Measurements from ENCODE around the gene LRRC42.
"Not testable (repeated sequence)": the region's sequence is repeated elsewhere in the genome, so short reads cannot be mapped to it uniquely, and the experiment has no call there.

The LRRC42 gene

DNA sequence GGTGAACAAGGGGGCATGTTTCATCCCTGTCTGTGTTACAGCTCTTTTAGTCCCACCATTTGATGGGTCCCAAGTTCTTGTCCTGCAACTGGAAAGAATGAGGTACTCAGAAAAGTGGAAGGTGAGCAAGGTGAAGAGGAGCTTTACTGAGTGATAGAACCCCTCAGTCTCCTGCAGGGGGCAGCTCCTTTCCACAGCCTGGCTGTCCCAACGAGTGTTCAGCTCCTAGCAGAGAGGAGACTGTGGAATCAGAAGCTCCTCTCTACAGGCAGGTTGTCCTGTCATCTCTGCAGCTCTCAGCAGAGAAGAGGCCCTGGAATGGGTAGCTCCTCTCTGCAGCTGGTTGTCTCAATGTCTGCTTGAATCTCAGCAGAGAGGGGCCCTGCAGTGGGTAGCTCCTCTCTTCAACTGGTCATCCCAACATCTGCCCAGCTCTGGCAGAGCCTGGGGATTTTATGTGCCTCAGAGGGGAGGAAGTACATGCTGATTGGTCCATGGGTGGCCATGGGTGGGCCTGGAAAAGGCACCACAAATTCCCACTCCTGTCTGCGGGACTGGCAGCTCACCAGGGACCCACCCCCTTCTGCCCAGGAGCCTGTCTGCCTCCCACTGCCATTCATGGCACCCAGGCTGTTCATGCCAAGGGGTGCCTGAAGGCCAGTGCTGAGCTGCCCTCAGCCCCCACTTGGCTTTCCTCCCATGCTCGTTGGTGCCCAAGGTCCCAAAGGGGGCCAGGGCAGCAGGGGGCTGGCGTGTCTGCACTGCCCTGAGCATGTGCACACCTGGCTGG is 46.1 kb downstream of the LRRC42 start:
- TF ChIP-seq, protein P1, sequence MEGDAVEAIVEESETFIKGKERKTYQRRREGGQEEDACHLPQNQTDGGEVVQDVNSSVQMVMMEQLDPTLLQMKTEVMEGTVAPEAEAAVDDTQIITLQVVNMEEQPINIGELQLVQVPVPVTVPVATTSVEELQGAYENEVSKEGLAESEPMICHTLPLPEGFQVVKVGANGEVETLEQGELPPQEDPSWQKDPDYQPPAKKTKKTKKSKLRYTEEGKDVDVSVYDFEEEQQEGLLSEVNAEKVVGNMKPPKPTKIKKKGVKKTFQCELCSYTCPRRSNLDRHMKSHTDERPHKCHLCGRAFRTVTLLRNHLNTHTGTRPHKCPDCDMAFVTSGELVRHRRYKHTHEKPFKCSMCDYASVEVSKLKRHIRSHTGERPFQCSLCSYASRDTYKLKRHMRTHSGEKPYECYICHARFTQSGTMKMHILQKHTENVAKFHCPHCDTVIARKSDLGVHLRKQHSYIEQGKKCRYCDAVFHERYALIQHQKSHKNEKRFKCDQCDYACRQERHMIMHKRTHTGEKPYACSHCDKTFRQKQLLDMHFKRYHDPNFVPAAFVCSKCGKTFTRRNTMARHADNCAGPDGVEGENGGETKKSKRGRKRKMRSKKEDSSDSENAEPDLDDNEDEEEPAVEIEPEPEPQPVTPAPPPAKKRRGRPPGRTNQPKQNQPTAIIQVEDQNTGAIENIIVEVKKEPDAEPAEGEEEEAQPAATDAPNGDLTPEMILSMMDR (IDR thresholded peaks at IDR 0.05; ENCODE audit: unreplicated experiment in 3 of 3), result peak in 2 of 3 experiments; percentile 12 to 22
- no peaks in the 10 kb centered on the region for H3K4me1 Mint-ChIP-seq
- H3K27ac Mint-ChIP-seq, result no peak overlapping the region
- no peaks in the 10 kb centered on the region for H3K36me3 Mint-ChIP-seq (ENCODE audit: low read depth)
- H3K27me3 Mint-ChIP-seq (ENCODE audit: low read depth), result peaks cover 6% of the 10 kb centered on the region
- no peaks in the 10 kb centered on the region for H3K9me3 Mint-ChIP-seq
- H3K4me3 Mint-ChIP-seq, result no peak overlapping the region

DNA sequence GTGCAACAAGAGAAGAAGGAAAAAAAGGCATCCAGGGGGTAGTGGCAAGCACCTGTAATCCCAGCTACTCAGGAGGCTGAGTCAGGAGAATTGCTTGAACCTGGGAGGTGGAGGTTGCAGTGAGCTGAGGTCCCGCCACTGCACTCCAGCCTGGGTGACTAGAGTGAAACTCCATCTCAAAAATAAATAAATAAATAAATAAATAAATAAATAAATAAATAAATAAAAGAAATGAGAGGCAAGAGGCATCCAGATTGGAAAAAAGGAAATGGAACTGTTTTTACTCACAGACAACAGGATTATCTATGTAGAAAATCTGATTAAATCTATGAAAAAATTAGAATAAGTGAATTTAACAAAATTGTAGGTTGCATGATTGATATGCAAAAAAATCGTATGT is 48.4 kb downstream of the LRRC42 start:
- H3K27ac Mint-ChIP-seq; H3K4me1 Mint-ChIP-seq; H3K36me3 Mint-ChIP-seq (ENCODE audit: low read depth); H3K9me3 Mint-ChIP-seq; H3K27me3 Mint-ChIP-seq (ENCODE audit: low read depth); H3K4me3 Mint-ChIP-seq: not testable (repeated sequence)

DNA sequence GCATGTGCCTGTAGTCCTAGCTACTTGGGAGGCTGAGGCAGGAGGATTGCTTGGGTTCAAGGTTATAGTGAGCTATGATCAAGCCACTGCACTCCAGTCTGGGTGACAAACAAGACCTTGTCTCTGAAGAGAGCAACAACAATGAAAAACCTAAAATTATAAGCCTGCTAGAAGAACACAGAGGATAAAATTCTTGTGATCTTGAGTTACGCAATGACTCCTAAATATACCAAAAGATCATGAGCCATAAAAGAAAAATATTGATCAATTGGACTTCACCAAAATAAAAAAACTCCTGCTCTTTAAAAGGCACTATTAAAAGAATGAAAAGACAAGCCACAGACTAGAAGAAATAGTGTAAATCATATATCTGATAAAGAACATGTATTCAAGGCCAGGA is 49.5 kb downstream of the LRRC42 start:
- TF ChIP-seq, protein P1 (IDR thresholded peaks at IDR 0.05; ENCODE audit: unreplicated experiment in 3 of 3), result no peak
- Mint-ChIP-seq H3K4me3 (no peak overlapping the region), H3K36me3 (ENCODE audit: low read depth) (no peaks in the 10 kb centered on the region), H3K9me3 (no peaks in the 10 kb centered on the region), H3K4me1 (no peaks in the 10 kb centered on the region), H3K27me3 (ENCODE audit: low read depth) (no peaks in the 10 kb centered on the region), H3K27ac (no peak overlapping the region)

DNA sequence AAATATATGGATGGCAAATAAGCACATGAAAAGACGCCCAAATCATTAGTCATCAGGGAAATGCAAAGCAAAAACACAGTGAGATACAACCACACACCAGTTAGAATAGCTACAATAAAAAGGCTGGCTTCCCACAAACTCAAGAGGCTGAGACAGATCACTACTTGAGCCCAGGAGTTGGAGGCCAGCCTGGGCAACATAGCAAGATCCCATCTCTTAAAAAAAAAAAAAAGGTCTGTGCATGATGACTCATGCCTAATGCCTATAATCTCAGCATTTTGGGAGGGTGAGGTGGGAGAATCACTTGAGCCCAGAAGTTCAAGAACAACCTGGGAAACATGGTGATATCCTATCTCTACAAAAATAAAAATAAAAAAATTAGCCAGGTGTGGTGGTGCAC is 52.1 kb downstream of the LRRC42 start:
- Mint-ChIP-seq H3K27me3 (ENCODE audit: low read depth) (peaks cover 4% of the 10 kb centered on the region), H3K27ac (no peak overlapping the region), H3K9me3 (peaks cover 3% of the 10 kb centered on the region), H3K4me1 (no peaks in the 10 kb centered on the region), H3K4me3 (no peak overlapping the region), H3K36me3 (ENCODE audit: low read depth) (no peaks in the 10 kb centered on the region)
- TF ChIP-seq, protein P1 (IDR thresholded peaks at IDR 0.05; ENCODE audit: unreplicated experiment in 3 of 3), result no peak

DNA sequence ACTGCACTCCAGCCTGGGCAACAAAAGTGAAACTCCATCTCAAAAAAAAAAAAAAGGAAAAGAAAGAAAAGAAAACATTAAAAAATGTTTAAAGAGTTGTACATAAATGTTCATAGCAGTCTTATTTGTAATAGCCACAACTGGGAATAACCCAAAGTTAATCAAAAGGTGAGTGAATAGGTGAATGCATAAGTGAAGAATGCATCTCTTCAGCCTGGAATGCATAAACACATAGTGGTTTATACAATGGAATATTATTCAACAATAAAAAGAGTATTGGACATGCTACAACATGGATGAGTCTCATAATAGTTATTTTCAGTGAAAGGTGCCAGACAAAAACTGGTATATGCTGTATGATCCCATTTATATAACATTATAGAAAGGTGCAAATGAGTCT is 53.8 kb downstream of the LRRC42 start:
- no peak overlapping the region for H3K27ac Mint-ChIP-seq
- H3K4me1 Mint-ChIP-seq, result no peaks in the 10 kb centered on the region
- peaks cover 4% of the 10 kb centered on the region for H3K27me3 Mint-ChIP-seq (ENCODE audit: low read depth)
- no peak overlapping the region for H3K4me3 Mint-ChIP-seq
- peaks cover 3% of the 10 kb centered on the region for H3K9me3 Mint-ChIP-seq
- TF ChIP-seq, protein P1 (IDR thresholded peaks at IDR 0.05; ENCODE audit: unreplicated experiment in 3 of 3), result no peak
- no peaks in the 10 kb centered on the region for H3K36me3 Mint-ChIP-seq (ENCODE audit: low read depth)

DNA sequence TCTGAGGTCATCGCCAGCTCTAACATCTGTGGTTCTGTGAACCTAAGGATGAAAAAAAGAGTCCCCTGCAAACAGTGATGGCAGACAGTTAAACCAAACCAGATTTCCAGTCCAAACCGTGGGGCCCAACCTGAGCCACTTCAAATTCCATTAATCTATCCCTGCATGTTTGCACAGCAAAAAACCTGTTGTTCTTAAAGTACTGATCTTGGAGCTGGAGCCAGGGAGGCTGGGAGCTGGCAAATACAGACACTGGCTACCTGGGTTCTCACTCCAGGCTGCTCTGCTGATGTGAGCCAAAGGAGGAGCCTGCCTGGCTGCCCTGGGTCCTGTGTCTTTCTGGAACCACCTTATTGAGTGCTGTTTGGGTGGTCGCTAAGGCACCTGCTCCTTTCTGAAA is 55.4 kb downstream of the LRRC42 start:
- H3K4me3 Mint-ChIP-seq, result no peak overlapping the region
- peaks cover 4% of the 10 kb centered on the region for H3K27me3 Mint-ChIP-seq (ENCODE audit: low read depth)
- H3K27ac Mint-ChIP-seq, result no peak overlapping the region
- no peaks in the 10 kb centered on the region for H3K4me1 Mint-ChIP-seq
- H3K36me3 Mint-ChIP-seq (ENCODE audit: low read depth), result no peaks in the 10 kb centered on the region
- TF ChIP-seq, protein P1 (IDR thresholded peaks at IDR 0.05; ENCODE audit: unreplicated experiment in 3 of 3), result no peak
- peaks cover 3% of the 10 kb centered on the region for H3K9me3 Mint-ChIP-seq
